ENCODE results near the gene TAL1. TPM values are rescaled to one million over a fixed set of nuclear protein-coding genes. Genes with fewer than 3 reads are reported as not detected.
A peak's percentile ranks its signal among the peaks of the same experiment; 100 is the strongest.

TAL1 gene
- total RNA-seq, 6 experiments from 2014 or later, result 0.43 to 4.5 (median 1.8) TPM

GRCh38 chr1:47226121-47226838 lies 5.7 kb downstream of the TAL1 start:
- H3K27ac ChIP-seq, result peak overlapping the region in 1 of 3 donors; percentile 54
- H3K9me3 ChIP-seq, result no peaks in the 10 kb centered on the region
- H3K36me3 ChIP-seq, result no peaks in the 10 kb centered on the region
- DNase-seq (peak in 1 of 3 donors; percentile 40), ATAC-seq (peak; percentile 6 to 26 (median 11))
- H3K4me1 ChIP-seq, result peaks cover 0 to 7% (median 2%) of the 10 kb centered on the region in 4 donors
- intact Hi-C loops (cut with DNase I), result no loop called here
- no peak for TF ChIP-seq POLR2A (IDR thresholded peaks at IDR 0.05)
- TF ChIP-seq, protein P1, sequence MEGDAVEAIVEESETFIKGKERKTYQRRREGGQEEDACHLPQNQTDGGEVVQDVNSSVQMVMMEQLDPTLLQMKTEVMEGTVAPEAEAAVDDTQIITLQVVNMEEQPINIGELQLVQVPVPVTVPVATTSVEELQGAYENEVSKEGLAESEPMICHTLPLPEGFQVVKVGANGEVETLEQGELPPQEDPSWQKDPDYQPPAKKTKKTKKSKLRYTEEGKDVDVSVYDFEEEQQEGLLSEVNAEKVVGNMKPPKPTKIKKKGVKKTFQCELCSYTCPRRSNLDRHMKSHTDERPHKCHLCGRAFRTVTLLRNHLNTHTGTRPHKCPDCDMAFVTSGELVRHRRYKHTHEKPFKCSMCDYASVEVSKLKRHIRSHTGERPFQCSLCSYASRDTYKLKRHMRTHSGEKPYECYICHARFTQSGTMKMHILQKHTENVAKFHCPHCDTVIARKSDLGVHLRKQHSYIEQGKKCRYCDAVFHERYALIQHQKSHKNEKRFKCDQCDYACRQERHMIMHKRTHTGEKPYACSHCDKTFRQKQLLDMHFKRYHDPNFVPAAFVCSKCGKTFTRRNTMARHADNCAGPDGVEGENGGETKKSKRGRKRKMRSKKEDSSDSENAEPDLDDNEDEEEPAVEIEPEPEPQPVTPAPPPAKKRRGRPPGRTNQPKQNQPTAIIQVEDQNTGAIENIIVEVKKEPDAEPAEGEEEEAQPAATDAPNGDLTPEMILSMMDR (IDR thresholded peaks at IDR 0.05), result no peak
- H3K27me3 ChIP-seq, result peaks cover 9 to 36% of the 10 kb centered on the region in 2 donors
- H3K4me3 ChIP-seq, result no peak overlapping the region
- WGBS (ENCODE audit: insufficient coverage, low coverage, low lambda C conversion rate, missing lambda C conversion rate), result 17% methylated on average over 12 of the region's 19 CpGs

GRCh38 chr1:47225430-47226100 lies 6.5 kb downstream of the TAL1 start:
- no peaks in the 10 kb centered on the region for H3K9me3 ChIP-seq
- peaks cover 4 to 29% of the 10 kb centered on the region in 2 donors for H3K27me3 ChIP-seq
- intact Hi-C loops (cut with DNase I), result no loop called here
- DNase-seq (peak in 2 of 3 donors; percentile 41 to 52), ATAC-seq (peak; percentile 32 to 53 (median 34))
- H3K36me3 ChIP-seq, result no peaks in the 10 kb centered on the region
- H3K4me3 ChIP-seq, result peak overlapping the region in 2 of 3 donors; percentile 16 to 21
- WGBS (ENCODE audit: insufficient coverage, low coverage, low lambda C conversion rate, missing lambda C conversion rate), result 4% methylated on average over 16 of the region's 79 CpGs
- peak overlapping the region in 1 of 3 donors; percentile 54 for H3K27ac ChIP-seq
- TF ChIP-seq POLR2A (IDR thresholded peaks at IDR 0.05), result no peak
- TF ChIP-seq, protein P1 (IDR thresholded peaks at IDR 0.05), result no peak
- peaks cover 0 to 7% (median 2%) of the 10 kb centered on the region in 4 donors for H3K4me1 ChIP-seq

GRCh38 chr1:47224676-47225399 lies 7.2 kb downstream of the TAL1 start:
- Histone ChIP-seq H3K9me3 (no peaks in the 10 kb centered on the region), H3K27ac (no peak overlapping the region), H3K36me3 (no peaks in the 10 kb centered on the region), H3K4me3 (peak overlapping the region in 2 of 3 donors; percentile 16 to 21), H3K27me3 (peaks cover 0 to 22% of the 10 kb centered on the region in 2 donors), H3K4me1 (peaks cover 0 to 7% (median 2%) of the 10 kb centered on the region in 4 donors)
- ATAC-seq (no peak), DNase-seq (no peak)
- intact Hi-C loops (cut with DNase I), result no loop called here
- WGBS (ENCODE audit: insufficient coverage, low coverage, low lambda C conversion rate, missing lambda C conversion rate), result 7% methylated on average over 16 of the region's 30 CpGs
- TF ChIP-seq, protein P1 (IDR thresholded peaks at IDR 0.05), result no peak
- no peak for TF ChIP-seq POLR2A (IDR thresholded peaks at IDR 0.05)

GRCh38 chr1:47223921-47224675 lies 7.9 kb downstream of the TAL1 start:
- Histone ChIP-seq H3K4me3 (no peak overlapping the region), H3K27ac (no peak overlapping the region), H3K27me3 (peaks cover 0 to 17% of the 10 kb centered on the region in 2 donors), H3K9me3 (no peaks in the 10 kb centered on the region), H3K4me1 (peaks cover 0 to 7% (median 2%) of the 10 kb centered on the region in 4 donors), H3K36me3 (no peaks in the 10 kb centered on the region)
- 32% methylated on average over 4 of the region's 9 CpGs for WGBS (ENCODE audit: insufficient coverage, low coverage, low lambda C conversion rate, missing lambda C conversion rate)
- ATAC-seq (no peak), DNase-seq (no peak)
- intact Hi-C loops (cut with DNase I), result no loop called here
- TF ChIP-seq, protein P1 (IDR thresholded peaks at IDR 0.05), result no peak
- TF ChIP-seq POLR2A (IDR thresholded peaks at IDR 0.05), result no peak

All from right lobe of liver (tissue), 6 donors.